ENCODE measurements around the gene MB21D2.
"Not testable (repeated sequence)": the region's sequence is repeated elsewhere in the genome, so short reads cannot be mapped to it uniquely, and the experiment has no call there.

The MB21D2 gene

DNA sequence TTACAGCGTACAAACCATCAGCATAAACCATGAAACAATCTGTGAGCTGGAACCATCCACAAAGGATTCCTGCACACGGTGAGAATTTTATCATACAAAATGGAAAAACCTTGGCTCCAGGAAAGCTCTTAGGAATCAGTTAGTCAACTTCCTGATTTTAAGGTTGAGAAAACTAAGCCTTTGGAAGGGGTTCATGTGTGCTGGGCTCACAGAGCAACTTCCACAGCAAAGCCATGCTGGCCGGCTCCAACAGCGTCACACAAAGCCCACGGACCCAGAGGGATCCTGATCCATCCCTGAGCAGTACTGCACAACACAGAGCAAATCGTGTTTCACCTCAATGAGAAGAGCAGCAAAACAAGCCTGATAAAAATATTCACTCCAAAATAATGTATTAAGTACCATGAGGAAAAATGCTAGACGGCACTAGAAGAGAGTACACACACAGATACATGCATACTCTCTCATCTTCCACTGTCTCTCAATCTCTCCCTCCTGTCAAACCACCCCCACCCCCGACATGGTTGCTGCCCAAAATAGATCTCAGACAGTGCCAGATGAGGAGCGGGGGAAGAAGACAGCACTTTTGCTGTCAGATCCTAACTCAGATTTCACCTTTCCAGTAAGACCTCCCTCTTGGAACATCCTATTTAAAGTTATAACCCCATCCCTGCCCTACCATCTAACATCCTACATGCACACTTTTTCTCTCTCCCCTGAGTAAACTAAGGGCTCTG is 58.6 kb downstream of the MB21D2 start:
- no peak for DNase-seq (ENCODE audit: low spot score)

DNA sequence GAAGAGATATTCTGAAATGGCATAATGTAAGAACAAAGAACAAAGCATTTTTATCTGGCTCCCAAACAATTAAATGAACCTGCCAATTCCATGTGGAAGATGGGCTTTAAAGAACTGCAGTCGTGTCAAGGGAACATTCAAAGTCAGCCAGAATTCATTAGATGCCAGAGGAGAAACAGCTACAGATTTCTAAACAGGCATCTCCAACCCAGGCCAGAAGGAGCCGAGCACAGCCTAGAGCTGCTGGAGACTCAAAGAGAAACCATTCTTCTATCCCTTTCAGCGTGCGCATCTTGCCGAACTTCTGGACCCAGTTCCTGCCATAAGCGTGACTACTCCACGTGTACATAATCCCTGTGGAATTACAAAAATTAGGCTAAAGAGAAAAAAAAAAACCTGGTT is 60.4 kb downstream of the MB21D2 start:
- no peak for DNase-seq (ENCODE audit: low spot score)

DNA sequence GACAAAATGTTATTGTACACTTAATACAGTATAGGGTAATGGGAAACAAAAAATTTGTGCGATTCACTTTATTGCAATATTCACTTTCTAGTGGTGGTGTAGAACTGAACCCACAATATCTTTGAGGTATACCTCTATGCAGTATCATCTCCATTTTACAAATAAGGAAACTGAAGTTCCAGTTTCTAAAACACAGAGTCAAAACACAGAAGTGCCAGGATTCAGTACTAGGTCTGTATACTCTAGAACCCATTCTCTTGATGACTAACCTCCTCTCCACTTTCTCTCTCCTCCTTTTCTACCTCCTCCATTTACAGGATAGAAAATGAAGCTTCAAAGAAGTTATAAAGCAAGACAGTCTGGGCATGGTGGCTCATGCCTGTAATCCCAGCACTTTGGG is 62.2 kb downstream of the MB21D2 start:
- DNase-seq (ENCODE audit: low spot score), result no peak

DNA sequence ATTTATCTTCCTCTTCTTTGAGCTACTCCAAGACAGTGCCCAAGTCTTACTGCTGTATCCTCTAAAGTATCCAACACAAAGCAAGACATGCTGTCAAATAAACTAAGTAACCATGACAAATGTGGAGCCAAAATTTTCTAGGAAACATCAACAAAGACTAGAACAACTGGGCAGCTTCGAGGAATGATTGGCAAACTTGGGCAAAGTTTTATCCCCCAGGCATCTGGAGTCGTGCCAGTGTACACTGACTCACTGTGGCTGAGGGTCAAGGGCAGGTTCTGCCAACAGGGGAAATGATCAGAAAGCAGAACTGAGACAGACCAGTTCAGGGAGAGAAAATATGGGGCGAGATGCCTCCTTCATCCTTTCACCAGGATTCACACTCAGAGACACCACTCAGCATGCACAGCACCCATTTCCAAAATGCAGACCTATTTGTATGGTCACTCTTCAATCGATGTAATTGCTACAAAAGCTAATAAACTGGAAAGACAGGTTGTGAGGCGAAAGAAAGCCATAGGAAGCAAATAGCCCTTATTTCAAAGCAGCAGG is 65.8 kb downstream of the MB21D2 start:
- DNase-seq (ENCODE audit: low spot score), result no peak

DNA sequence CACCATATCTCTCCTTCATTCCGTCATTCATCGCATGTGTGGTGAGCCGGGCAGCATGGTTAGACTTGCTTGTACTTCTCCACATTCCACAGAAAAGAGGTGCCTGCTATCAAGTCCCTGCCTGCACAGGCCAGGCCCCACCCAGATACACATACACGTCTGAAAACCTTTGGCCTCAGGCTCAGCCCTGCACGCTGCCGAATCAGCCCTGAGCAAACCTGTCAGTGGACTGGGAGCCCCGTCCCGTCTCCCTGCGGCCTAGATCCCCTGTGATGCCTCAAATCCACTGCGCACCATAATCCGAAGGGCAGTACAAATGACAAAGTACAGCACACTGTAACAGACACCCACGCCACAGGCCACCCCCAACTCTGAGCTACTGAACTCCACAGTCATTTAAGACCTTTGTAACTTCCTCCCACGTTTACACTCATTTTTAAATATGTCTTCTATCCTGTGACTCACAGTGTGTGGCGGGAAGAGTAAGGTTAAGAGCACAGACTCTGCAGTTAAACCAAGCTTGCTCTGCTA is 67.1 kb downstream of the MB21D2 start:
- no peak for DNase-seq (ENCODE audit: low spot score)

DNA sequence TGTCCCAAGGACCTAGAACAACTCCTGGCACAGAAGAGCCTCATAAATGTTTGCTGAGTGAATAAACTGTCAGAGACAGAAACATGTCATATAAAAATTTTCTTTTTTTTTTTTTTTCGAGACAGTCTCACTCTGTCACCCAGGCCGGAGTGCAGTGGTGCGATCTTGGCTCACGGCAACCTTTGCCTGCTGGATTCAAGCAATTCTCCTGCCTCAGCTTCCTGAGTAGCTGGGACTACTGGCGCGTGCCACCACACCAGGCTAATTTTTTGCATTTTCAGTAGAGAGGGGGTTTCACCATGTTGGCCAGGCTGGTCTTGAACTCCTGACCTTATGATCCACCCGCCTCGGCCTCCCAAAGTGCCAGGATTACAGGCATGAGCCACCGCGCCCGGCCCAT is 67.8 kb downstream of the MB21D2 start:
- DNase-seq (ENCODE audit: low spot score), result not testable (repeated sequence)

DNA sequence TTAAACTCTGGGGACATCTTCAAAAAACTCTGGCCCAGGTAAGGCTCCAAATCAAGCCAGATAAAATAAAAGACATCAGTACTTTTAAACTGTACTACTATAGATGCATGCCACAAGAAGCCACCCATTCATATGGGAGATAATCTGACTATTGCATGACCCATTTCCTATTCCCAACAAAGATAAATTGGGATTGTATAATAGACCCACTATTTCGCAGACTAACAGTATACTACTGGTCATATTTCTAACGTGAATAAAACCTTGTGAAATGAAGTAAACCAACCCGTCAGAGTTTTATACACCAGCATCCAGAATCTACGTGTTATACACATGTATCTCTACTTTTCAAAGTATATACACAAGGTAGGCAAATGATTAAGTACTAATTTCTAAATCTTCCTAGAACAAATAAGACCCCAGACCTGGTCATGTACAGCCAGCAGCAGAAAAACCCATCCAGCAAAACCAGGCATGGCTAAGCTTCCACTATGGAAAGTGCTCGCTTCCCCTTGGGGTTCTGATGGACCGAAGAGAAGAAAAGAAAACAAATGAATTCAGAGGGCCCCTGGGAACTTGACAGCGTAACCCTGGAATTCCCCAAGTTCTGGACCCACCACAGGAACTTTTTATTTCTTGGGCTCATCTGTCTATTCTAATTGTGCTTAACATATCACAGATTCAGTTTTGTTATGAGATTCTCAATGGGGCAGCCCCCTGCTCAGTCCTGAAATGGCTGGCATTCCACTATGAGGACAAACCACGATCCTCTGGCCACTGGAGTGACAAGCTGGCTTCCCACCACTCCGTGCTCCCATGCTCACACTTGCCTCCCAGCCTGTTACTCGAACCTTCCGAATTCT is 69.1 kb downstream of the MB21D2 start:
- no peak for DNase-seq (ENCODE audit: low spot score)

DNA sequence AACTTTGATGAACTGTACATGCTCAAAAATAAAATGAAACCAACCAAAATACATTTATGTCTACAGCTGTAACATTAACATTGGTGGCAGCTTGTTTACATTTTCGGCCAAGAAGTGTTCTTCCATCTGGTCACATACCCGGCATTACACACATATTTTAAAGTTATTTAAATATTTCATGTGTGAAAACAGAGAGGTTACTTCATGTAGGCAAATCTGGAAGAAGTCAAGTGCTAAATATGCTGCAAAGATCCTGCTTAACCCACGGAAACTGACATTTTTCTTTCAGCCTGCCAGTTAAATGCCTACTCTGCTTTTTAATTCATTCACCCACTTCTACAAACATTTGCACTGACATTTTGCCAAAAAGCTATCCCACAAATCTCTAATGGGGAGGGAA is 69.7 kb downstream of the MB21D2 start:
- no peak for DNase-seq (ENCODE audit: low spot score)

DNA sequence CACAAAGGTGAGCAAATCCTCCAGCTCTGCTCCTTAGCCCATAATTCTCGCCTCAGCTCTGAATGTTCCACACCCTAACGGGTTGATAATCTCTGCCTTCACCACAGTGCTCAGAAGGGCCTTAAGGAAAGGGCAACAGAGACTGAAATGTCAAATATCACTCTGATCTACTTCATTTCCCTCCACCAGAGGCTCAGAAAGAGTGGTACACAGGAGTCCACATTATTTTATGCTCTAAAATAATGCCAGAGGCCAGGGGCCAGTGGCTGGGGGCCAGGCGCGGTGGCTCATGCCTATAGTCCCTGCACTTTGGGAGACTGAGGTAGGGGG is 72.2 kb downstream of the MB21D2 start:
- no peak for DNase-seq (ENCODE audit: low spot score)

DNA sequence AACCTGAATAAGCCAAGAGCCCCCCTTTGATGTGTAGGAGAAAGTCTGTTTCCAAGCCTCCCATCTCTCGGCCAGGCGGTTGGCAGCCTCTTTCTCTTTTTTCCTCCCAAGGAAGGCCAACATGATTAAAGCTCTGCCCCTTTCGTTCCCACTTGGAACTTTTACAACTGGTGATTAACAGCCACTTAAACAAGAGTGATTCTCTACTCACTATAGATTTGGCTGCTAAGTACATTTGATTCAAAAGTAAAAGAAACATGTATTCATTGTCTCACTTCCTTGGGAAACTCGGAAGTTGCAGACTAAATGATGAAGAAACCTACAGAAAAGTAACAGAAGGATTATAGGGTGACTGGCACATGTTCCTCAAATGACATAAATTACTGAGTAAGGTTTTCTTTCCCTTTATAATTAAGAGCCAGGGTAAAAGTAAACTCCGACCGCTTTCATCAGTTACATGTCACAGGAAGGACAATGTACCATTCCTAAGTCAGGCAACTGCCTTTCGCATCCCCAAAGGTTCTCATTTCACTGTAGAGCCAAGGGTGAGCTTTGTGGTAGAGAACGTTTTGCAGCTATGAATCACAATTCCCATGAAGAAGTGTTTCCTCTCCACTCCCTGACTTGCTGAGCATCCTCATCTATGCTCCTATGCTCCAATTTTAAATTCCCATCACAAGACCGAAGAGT is 72.7 kb downstream of the MB21D2 start:
- no peak for DNase-seq (ENCODE audit: low spot score)

DNA sequence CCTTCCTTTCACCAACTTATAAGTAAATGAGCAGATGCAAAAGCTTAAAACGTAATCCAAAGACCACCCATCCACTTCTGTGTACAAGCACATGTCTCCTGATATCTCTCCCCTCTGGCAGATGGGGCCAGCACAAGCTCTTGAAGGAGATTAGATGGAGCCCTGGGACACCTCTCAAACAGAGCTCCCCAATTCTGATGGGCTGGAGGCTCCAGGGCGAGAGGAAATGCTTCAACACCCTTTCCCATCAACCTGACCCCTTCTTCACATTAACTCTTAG is 73.2 kb downstream of the MB21D2 start:
- DNase-seq (ENCODE audit: low spot score), result no peak

DNA sequence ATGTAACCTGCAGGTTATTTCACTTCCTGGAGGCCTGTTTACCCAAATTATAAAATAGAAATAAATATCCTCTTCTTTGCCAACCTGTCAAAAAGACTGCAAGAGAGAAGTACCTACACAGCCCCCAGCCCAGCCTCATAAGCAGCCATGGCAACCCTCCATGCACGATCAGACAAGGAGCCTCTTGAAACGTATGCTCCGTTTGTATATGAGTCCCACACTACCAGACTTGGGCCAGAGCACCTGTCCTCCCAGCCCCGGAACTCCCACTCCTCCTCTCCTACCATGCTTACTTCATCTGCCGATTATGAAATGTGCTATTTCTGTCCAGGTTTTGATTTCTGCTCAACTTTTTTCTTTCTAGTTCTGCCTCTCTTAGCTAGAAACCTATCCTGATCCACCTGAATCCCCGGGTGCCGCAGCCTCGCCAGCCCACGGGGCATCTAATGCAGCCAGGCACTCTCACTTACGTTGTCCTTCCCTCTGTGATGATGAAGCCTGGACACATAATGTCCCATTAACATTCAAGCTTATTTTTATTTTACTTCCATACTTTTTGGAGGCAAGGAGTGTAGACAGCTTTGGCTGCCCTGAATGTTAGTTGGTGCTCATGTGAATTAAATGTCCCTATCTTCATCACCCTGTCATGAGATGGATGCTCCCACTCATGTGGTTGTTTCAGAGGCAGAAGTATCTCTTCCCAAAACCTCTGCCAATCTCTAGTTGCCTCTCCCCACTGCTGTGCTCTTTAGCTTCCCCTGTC is 73.8 kb downstream of the MB21D2 start:
- DNase-seq (ENCODE audit: low spot score), result no peak

DNA sequence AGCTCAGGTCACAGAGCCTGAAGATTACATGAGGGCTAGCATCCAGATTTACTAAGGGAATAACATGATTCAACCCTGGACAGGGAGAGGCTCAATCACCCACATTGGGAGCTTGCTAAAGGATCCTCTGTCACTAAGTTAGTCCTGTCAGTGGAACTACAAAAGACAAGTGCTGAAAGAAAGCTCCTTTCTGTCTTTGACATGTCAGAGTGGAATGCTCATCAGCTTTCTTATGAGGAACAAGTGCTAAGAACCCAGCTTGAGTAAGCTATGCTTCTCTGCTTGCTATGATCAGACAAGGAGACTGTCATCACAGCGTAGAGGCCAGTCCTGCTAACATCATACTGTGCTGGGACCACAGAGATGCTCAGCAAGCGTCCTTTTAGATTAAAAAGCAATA is 74.5 kb downstream of the MB21D2 start:
- no peak for DNase-seq (ENCODE audit: low spot score)

DNA sequence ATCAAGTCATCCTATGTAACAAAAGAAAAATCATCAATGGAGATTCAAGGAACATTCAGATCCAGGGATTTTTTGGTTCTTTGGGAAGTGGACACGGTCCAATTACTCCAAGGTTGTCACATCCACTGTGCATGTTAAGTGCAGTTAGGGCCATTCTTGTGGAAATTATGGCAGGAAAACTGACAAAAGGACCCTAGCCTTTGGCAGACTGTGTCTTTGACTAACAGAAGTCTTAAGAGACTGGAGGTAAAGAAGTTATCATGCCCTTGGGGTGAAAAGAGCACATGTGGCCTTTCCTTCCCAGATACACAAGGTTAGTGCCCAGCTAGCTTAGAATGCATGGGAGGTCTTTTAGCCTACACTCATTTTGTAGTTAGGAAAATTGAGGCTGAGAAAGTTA is 74.9 kb downstream of the MB21D2 start:
- no peak for DNase-seq (ENCODE audit: low spot score)

DNA sequence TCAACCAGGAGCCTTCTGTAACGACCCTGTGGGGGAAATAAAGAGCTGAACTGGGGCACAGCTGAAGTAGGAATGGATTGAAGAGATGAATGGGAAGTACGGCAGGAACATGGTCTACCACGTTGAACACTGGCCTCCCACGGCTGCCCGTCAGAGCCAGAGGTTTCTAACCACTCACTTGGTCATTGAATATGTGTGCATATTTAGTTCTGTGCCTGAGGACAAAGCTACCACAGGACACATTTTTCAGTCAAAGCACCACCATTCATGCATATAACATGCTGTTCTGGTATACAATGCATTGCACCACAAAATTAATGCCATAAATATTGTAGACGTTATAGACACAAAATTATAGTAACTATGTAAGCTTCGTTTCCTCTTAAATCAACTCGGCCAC is 75.5 kb downstream of the MB21D2 start:
- no peak for DNase-seq (ENCODE audit: low spot score)

DNA sequence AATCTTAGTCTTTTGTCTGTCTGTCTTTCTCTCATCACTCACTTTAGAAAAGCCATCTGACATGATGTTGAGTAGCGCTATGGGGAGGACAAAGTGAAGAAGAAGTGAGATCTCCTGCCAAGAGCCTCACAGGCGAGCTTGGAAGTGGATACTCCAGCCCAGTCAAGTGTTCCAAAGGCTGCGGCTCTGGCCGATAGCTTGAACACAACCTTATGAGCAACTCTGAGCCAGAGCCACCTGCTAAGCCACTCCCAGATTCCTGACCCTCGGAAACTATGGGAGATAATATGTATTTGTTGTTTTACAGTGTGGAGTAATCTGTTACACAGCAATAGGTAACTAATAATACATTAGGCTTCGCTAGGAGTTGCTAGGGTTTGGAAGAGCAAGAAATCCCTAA is 76.2 kb downstream of the MB21D2 start:
- no peak for DNase-seq (ENCODE audit: low spot score)

DNA sequence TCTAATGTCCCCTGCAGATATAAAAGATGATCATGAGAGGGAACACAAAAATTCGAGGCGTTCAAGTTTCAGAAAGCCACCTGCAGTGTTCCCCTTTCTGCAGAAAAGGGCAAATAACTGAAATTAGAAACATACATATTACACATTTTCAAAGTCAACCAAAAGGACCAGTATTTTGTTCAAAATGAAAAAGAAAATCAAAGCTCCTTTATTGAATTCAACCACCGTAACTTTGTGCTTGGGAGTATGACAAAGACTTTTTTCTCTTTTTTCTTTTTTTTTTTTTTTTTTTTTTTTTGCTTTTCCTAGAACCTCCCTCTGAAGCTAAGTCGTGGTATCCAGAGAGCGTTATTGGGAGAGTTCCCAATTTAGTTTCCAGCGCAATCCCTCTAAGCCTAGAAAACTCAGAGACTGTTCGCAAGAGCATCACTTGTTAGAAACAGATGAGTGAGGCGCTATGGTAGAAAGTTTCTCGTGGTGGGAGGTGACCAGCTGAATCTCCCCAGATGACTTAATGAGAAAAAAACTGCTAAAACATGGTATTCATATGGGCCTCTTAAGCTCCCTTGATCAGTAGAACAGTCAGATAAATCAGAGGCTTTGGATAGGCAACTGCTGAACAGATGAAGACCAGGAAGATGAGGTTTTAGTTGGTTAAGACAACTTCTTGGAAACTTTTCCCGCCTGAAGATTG is 77.4 kb downstream of the MB21D2 start:
- no peak for DNase-seq (ENCODE audit: low spot score)

DNA sequence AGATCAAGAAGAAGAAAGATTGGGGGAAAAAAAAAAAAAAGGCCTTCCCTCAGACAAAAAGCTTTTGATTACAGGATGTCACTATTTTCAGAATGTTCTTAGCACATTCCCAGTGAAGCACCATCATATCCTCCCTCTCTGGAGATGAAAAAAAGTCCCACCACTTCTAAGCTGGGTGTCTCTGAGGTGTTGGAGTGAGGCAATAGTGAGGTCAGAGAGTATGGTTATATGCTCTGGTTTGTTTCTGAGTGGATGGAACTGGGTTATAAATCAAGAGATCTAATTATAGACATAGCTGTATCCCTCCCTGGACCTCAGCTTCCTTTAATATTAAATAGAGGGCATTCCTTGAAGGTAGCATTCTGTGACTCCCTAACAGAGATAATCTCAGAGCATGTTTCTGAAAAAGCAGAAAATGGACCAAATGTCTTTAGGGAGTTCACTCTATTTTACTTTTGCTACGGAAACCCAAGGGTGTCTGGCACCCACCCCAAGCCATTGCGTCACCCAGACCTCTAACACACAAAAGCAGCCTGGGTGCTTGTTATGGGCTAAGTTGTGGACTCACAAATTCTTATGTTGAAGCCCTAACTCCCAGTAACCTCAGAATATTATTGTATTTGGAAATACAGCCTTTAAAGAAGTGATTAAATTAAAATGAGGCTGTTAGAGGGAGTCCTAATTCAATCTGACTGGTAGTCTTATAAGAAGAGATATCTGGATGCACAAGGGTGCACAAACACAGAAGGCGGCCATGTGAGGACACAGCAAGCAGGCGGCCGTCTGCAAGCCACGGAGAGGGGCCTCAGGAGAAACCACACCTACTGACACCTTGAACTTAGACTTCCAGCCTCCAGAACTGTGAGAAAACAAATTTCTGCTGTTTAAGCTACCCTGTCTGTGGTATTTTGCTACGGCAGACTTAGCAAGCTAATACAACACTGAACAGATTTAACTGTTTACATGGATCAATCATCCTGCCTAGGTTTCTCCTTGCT is 81.5 kb downstream of the MB21D2 start:
- DNase-seq (ENCODE audit: low spot score), result no peak

DNA sequence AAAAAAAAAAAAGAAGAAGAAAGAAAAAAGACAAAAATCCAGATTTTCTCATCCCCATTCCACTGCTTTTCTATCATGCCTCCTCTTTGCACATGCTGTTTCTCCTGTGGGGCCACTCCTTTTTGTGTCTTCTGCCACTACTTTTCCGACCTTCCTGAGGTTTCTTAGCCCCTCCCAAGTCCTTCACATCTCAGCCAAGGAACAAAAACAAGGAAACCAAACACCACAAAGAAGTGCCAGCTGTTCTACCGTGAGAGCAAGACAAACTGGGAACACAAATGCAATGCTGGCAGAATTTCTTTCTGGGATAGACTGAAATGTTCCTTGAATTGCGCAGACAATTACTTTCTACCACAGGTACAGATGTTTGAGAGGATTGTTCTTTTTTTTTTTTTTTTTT is 83.2 kb downstream of the MB21D2 start:
- no peak for DNase-seq (ENCODE audit: low spot score)
